Glomerular visceral epithelial cell (primary cell): ENCODE results near the gene NEB.
A peak's percentile ranks its signal among the peaks of the same experiment; 100 is the strongest.

Experiments used
- DNase-seq: peaks from one replicate; pipeline ENCODE4 v3.0.0-alpha.2; 2016; ENCODE audit errors: extremely low spot score

The NEB gene, protein sequence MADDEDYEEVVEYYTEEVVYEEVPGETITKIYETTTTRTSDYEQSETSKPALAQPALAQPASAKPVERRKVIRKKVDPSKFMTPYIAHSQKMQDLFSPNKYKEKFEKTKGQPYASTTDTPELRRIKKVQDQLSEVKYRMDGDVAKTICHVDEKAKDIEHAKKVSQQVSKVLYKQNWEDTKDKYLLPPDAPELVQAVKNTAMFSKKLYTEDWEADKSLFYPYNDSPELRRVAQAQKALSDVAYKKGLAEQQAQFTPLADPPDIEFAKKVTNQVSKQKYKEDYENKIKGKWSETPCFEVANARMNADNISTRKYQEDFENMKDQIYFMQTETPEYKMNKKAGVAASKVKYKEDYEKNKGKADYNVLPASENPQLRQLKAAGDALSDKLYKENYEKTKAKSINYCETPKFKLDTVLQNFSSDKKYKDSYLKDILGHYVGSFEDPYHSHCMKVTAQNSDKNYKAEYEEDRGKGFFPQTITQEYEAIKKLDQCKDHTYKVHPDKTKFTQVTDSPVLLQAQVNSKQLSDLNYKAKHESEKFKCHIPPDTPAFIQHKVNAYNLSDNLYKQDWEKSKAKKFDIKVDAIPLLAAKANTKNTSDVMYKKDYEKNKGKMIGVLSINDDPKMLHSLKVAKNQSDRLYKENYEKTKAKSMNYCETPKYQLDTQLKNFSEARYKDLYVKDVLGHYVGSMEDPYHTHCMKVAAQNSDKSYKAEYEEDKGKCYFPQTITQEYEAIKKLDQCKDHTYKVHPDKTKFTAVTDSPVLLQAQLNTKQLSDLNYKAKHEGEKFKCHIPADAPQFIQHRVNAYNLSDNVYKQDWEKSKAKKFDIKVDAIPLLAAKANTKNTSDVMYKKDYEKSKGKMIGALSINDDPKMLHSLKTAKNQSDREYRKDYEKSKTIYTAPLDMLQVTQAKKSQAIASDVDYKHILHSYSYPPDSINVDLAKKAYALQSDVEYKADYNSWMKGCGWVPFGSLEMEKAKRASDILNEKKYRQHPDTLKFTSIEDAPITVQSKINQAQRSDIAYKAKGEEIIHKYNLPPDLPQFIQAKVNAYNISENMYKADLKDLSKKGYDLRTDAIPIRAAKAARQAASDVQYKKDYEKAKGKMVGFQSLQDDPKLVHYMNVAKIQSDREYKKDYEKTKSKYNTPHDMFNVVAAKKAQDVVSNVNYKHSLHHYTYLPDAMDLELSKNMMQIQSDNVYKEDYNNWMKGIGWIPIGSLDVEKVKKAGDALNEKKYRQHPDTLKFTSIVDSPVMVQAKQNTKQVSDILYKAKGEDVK (N-terminal part only)

GRCh38 chr2:151733771-151734672 is at the start of gene NEB:
TSS of gene NEB (minus strand) at chr2:151734476. CDS start at chr2:151733156, 1,320 bp downstream.
- DNase-seq, result no peak

GRCh38 chr2:151783133-151783520 is 48.9 kb upstream of the NEB start:
- no peak for DNase-seq

GRCh38 chr2:151782378-151783132 is 48.3 kb upstream of the NEB start:
- DNase-seq, result no peak

DNA sequence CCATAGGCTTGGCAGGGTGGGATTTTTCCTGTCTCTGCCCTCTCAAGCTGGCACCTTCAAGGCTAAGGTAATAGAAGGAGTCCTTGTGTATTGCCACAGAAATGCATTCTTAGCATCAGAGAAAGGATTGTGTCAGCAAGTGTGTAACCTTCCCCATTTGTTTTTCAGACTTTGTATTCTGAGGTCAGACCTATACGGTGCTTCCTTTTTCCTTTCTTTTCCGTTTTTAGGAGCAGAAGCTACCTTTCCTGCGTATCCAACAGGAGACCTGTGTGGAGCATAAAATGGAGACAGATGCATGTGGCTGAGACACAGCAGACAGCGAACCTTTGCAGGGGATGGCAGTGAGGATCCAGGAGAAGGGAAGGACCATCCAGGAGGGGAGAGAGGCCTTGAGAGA is 47.4 kb upstream of the NEB start:
- DNase-seq, result no peak

DNA sequence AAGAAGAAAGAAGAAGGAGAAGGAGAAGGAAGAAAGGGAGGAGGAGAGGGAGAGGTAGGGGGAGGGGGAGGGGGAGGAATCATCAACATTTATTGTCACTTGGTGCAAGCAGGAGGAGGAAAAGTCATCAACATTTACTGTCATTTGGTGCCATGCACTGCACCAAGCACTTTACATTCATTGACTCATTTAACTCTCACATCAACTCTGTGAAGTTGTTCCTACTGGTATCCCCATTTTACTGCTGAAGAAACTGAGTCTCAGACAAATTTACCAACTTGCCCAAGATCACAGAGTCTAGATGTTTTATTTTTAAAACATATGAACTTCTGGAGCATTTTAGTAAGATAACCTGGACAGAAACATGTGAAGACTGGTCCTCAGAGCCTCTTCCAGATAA is 46.7 kb upstream of the NEB start:
- DNase-seq, result no peak

GRCh38 chr2:151777935-151778334 is 43.7 kb upstream of the NEB start:
- no peak for DNase-seq

DNA sequence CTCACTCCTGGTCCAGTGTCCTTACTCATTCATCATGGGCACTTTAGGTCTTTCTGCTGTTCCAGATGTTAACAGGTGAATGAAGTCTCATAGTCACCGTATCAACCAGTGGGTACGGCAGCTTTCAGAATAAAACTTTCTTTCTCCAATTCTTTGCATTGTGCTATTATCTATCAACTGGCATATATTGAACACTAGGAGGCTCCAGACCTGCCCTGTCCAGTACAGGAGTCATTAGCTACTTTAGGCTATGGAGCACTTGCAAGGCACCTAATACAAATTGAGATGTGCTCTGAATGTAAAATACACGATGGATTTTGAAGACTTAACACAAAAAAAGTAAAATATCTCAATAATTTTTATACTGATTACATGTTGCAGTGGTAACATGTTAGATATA is 43.2 kb upstream of the NEB start:
- DNase-seq, result no peak

GRCh38 chr2:151776367-151776766 is 42.1 kb upstream of the NEB start:
- DNase-seq, result no peak

- no peak for DNase-seq
These were observed 40.9 kb upstream of the NEB start for GRCh38 chr2:151775057-151775740.

DNA sequence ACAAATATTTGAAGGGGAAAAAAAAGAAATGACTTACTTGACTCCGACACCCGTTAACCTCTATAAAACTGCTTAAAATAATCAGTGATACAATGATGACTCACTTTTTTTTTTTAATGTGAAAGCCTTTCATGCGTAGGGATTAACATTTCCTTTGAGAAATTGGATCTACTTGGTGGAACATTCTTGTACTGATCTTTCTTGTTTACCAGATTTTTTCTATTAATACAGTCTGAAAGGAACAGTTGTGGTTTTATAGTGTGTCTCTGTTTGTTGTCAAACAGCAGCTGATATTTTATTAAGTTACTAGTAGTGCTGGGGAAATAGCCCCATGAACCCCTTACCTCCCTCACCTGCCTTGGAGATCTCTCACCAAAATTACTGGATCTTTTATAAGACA is 40.2 kb upstream of the NEB start:
- DNase-seq, result peak; percentile 30

- no peak for DNase-seq
These were observed 37.5 kb upstream of the NEB start for GRCh38 chr2:151771599-151772358.

- DNase-seq, result no peak
These were observed 36.7 kb upstream of the NEB start for GRCh38 chr2:151770995-151771394.

GRCh38 chr2:151769606-151770005 is 35.3 kb upstream of the NEB start:
- no peak for DNase-seq

DNA sequence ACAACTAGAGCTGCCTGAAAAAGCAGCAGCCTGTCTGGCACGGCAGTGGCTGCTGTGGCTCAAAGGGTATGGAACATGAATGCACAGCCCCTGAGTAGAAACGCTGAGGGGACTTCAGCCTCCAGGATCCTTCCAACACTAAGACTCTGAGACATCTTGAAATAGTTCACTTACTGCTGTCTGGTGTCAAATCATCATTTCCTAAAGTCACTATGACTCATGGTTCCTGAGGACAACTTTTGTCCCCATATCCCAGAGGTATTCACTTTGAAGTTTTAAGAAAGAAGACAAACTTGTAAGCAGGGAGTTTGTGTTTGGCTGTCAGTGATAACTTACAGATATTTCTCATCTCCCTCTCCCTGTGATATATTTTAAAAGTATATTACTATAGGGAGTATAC is 33.3 kb upstream of the NEB start:
- DNase-seq, result no peak

- DNase-seq, result no peak
These were observed 32.3 kb upstream of the NEB start for GRCh38 chr2:151766437-151767153.

- DNase-seq, result no peak
These were observed 31.6 kb upstream of the NEB start for GRCh38 chr2:151765760-151766410.

- no peak for DNase-seq
These were observed 28.4 kb upstream of the NEB start for GRCh38 chr2:151762694-151763093.

GRCh38 chr2:151761687-151762086 is 27.4 kb upstream of the NEB start:
- DNase-seq, result no peak
